ENCODE data around the gene DIS3L2. TPM values are rescaled to one million over a fixed set of nuclear protein-coding genes. Genes with fewer than 3 reads are reported as not detected.

Gene DIS3L2
- total and polyA plus RNA-seq, 12 donors: 20.0 to 54.7 (median 30.5) TPM

GRCh38 chr2:232236200-232236599, 274.7 kb downstream of the DIS3L2 start:
- no peaks in the 10 kb centered on the region for H3K9me3 ChIP-seq (replicated peaks in 1 of 3)
- peaks cover 0 to 2% of the 10 kb centered on the region in 2 donors for H3K4me1 ChIP-seq (replicated peaks in 1 of 2)
- H3K27ac ChIP-seq: no peak overlapping the region
- no peak overlapping the region for H3K4me3 ChIP-seq
- TF ChIP-seq POLR2A (IDR thresholded peaks at IDR 0.05): no peak
- TF ChIP-seq CTCF (IDR thresholded peaks at IDR 0.05): no peak
- no peaks in the 10 kb centered on the region for H3K27me3 ChIP-seq
- intact Hi-C loops (cut with DNase I): no loop called here
- no peaks in the 10 kb centered on the region for H3K36me3 ChIP-seq (replicated peaks in 1 of 2)
- DNase-seq: no peak

GRCh38 chr2:232237464-232237863, 276.0 kb downstream of the DIS3L2 start:
- intact Hi-C loops (cut with DNase I): no loop called here
- Histone ChIP-seq H3K27ac (no peak overlapping the region), H3K27me3 (no peaks in the 10 kb centered on the region), H3K36me3 (replicated peaks in 1 of 2) (no peaks in the 10 kb centered on the region), H3K4me1 (replicated peaks in 1 of 2) (peaks cover 0 to 3% of the 10 kb centered on the region in 2 donors), H3K4me3 (no peak overlapping the region), H3K9me3 (replicated peaks in 1 of 3) (no peaks in the 10 kb centered on the region)
- DNase-seq: peak in 1 of 7 donors; percentile 7
- 91 to 97% (median 94%) methylated on average over 5 of the region's 5 CpGs for WGBS, 4 donors
- no peak for TF ChIP-seq CTCF (IDR thresholded peaks at IDR 0.05)
- no peak for TF ChIP-seq POLR2A (IDR thresholded peaks at IDR 0.05)

GRCh38 chr2:232238108-232238507, 276.6 kb downstream of the DIS3L2 start:
- 89 to 100% (median 95%) methylated on average over 2 of the region's 2 CpGs for WGBS, 4 donors
- DNase-seq: peak in 1 of 7 donors; percentile 28
- Histone ChIP-seq H3K27me3 (no peaks in the 10 kb centered on the region), H3K36me3 (replicated peaks in 1 of 2) (no peaks in the 10 kb centered on the region), H3K27ac (no peak overlapping the region), H3K9me3 (replicated peaks in 1 of 3) (no peaks in the 10 kb centered on the region), H3K4me3 (no peak overlapping the region), H3K4me1 (replicated peaks in 1 of 2) (peaks cover 0 to 3% of the 10 kb centered on the region in 2 donors)
- TF ChIP-seq CTCF (IDR thresholded peaks at IDR 0.05) (no peak), POLR2A (IDR thresholded peaks at IDR 0.05) (no peak)
- intact Hi-C loops (cut with DNase I): no loop called here

- Histone ChIP-seq H3K36me3 (replicated peaks in 1 of 2) (no peaks in the 10 kb centered on the region), H3K9me3 (replicated peaks in 1 of 3) (no peaks in the 10 kb centered on the region), H3K4me1 (replicated peaks in 1 of 2) (peaks cover 0 to 3% of the 10 kb centered on the region in 2 donors), H3K4me3 (no peak overlapping the region), H3K27me3 (no peaks in the 10 kb centered on the region), H3K27ac (no peak overlapping the region)
- intact Hi-C loops (cut with DNase I): no loop called here
- TF ChIP-seq CTCF (IDR thresholded peaks at IDR 0.05) (no peak), POLR2A (IDR thresholded peaks at IDR 0.05) (no peak)
- DNase-seq: peak in 1 of 7 donors; percentile 5
- WGBS, 4 donors: 91 to 95% (median 93%) methylated on average over 6 of the region's 6 CpGs
These were observed 277.1 kb downstream of the DIS3L2 start for GRCh38 chr2:232238596-232238995.
